ENCODE measurements around the gene TRABD2B.

GRCh38 chr1:47866601-47867437, 130.4 kb downstream of the TRABD2B start:
- no peak for TF ChIP-seq POLR2A (IDR thresholded peaks at IDR 0.05)
- TF ChIP-seq EP300 (IDR thresholded peaks at IDR 0.05): no peak
- TF ChIP-seq POLR2AphosphoS5 (IDR thresholded peaks at IDR 0.05): no peak

All from upper lobe of left lung (tissue), 4 donors.